CD4-positive, alpha-beta T cell treated with Interleukin-17A for 4 hours (primary cell): ENCODE results near the gene DAZAP2.
A peak's percentile ranks its signal among the peaks of the same experiment; 100 is the strongest.

Source experiments
- DNase-seq: peaks from one replicate; pipeline ENCODE4 v3.0.0-alpha.2; 2020; ENCODE audit warnings: mixed read lengths

The DAZAP2 gene, protein sequence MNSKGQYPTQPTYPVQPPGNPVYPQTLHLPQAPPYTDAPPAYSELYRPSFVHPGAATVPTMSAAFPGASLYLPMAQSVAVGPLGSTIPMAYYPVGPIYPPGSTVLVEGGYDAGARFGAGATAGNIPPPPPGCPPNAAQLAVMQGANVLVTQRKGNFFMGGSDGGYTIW

GRCh38 chr12:51238510-51239334 is at the start of gene DAZAP2:
Gene DAZAP2, plus strand, starts transcription at chr12:51238826. Its CDS starts 82 bp downstream, at chr12:51238908.
- DNase-seq, result peak; percentile 99

GRCh38 chr12:51189790-51190355 is 48.8 kb upstream of the DAZAP2 start:
- no peak for DNase-seq

GRCh38 chr12:51190820-51191219 is 47.8 kb upstream of the DAZAP2 start:
- no peak for DNase-seq

GRCh38 chr12:51191516-51192283 is 46.9 kb upstream of the DAZAP2 start:
- DNase-seq, result no peak

DNA sequence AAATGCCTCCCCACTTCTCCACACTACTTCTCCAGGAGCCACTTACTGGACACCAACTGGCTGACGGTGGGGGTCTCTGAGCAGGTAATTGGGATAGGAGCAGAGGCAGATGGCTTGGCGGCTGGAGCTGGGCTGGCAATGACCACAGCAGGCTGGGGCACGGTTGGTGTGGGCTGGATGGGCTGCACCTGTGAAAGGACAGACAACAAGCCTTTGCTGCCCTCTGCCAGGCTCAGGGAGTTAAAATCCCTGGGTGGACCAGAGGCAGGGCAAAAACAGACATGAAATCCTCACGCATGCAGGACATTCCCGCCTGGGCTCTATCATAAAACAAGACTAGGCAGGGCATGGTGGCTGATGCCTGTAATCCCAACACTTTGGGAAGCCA is 46.3 kb upstream of the DAZAP2 start:
- no peak for DNase-seq

- DNase-seq, result no peak
These were observed 42.8 kb upstream of the DAZAP2 start for GRCh38 chr12:51195841-51196240.

DNA sequence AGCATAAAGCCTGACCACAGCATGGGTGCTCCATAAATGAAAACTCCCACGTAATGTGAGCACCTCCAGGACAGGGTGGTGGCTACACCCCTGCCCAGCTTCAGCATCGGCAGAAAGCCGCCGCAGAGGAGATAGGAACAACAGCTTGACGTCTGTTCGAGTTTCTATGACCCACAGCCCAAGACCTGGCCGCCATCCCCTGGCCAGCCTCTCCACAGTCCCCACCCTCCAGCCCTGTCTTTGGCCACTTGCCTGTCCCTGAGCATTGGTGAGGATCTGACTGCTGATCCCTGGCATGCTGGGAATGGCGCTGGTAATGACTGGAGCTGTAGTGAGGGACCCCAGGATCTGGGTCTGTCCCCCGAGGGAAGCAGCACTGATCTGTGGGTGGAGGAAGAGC is 42.1 kb upstream of the DAZAP2 start:
- no peak for DNase-seq

DNA sequence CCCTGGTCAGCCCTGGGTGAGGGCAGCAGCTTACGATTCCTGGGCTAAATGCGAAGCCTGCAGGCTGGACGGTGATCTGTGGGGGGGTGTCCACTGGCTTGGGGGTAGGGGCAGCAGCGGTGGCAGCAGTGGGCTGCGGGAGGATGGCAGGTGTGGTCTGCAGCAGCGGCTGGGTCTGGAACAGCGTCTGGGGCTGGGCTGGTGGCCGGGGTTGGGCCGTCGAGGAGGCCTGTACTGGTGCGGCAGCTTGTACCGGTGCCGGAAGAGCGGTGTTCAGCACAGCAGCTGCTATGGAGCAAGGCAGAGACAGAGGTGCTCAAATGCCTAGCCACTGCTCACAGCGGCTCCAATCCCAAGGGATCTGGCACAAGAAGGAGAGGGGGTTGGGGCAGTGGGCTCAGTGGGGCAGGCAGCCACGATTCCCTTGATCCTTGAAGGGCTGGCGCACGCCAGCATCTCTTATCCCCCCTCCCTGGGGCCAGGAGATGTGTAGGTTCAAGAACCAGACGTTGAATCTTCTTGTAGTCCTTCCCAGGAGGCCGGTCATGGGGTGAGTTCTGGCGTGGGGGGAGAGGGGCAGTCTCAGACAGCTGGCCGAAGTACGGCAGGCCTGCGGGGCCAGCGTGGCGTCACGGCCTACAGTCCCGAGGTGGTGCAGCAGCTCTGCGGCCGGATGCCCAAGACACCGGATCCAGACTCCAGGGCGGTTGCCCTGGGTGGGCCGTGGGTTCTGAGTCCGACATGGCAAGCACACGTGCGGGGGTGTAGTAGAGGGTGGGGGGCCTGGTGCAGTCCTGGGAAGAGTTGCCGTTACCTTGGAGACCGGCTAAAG is 40.7 kb upstream of the DAZAP2 start:
- no peak for DNase-seq

DNA sequence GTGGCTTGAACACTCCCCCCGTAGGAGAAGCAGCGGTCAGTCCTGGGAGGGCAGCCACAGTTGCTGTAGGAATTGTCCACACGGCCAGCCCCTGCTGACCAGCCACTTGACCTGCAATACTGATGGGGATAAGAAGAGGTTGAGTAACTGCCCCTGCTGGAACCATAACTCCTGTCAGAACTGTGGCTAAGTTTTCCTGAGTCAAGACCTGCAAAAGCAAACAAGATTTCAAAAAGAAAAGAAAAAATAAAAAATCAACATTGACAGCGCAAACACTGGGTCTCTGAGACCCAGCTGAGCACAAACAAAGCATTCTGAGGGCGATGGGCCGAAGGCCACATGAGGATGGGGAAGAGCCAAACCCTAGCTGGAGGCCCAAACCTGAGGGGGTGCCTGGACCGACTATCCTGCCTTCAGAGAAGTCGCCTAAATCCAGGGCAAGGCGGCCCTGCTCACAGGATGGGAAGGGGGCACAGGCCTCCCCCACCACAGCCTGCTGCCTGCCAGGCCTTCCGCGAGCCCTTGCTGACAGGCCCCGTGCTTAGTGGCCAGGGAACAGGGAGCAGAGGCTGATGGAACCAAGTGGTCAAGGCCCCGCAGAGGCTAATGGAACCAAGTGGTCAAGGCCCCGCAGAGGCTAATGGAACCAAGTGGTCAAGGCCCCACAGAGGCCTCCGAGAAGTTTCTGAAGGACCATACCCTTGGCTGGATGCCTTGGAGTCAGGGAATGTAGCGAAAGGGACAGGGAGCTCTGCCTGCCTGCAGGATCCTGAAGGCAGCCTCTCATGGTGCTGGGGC is 39.9 kb upstream of the DAZAP2 start:
- DNase-seq, result no peak

GRCh38 chr12:51199366-51199945 is 39.2 kb upstream of the DAZAP2 start:
- no peak for DNase-seq

DNA sequence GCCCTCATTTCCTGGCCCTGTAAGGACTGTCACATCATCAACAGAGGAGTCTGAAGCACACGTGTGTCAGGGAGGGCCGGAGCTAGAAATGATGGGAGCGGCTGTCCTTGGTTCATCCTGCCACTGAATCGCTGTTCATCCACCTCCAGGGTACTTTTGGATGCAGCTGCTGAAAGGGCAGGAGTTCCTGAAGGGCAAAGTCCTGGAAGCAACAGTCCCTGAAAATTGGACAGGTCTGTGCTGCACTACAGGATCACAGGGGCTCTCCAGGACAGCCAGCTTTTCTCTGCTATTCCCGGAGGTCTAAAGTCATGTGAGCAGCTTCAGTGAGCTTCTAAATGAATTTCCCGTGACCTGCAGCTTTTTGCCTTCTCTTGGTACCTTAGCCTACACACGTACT is 38.5 kb upstream of the DAZAP2 start:
- no peak for DNase-seq

DNA sequence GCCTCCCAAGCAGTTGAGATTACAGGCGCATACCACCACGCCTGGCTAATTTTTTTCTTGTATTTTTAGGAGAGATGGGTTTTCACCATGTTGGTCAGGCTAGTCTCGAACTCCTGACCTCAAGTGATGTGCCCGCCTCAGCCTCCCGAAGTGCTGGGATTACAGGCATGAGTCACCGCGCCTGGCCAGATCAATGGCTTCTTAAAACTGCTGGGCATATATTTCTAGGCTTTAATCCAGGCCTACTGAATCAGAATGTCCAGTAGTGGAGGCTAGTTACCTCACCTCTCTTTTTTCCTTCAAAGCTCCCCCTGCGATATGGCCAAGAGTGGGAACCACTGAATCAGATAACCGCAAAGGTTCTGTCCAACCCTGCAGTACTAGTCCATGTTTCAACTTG is 37.8 kb upstream of the DAZAP2 start:
- no peak for DNase-seq

DNA sequence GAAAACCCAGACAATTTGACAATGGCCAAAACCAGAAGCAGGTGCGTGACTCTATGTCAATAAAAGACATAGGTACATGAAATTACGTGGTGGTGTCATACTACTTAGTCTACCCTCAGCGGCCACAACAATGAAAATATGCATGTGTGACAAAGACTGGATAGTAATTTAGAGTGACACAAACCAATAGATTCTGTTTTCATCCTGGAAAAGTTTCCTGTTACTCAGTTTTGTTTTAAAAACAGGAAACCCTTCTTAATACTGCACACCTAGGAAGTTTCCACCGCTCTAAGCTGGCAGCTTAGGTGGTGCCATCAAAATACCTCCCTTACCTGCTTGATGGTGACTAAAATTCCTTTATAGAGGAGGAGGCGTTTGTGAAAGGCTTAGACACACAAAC is 35.9 kb upstream of the DAZAP2 start:
- peak; percentile 48 for DNase-seq

- no peak for DNase-seq
These were observed 33.3 kb upstream of the DAZAP2 start for GRCh38 chr12:51205350-51205749.

DNA sequence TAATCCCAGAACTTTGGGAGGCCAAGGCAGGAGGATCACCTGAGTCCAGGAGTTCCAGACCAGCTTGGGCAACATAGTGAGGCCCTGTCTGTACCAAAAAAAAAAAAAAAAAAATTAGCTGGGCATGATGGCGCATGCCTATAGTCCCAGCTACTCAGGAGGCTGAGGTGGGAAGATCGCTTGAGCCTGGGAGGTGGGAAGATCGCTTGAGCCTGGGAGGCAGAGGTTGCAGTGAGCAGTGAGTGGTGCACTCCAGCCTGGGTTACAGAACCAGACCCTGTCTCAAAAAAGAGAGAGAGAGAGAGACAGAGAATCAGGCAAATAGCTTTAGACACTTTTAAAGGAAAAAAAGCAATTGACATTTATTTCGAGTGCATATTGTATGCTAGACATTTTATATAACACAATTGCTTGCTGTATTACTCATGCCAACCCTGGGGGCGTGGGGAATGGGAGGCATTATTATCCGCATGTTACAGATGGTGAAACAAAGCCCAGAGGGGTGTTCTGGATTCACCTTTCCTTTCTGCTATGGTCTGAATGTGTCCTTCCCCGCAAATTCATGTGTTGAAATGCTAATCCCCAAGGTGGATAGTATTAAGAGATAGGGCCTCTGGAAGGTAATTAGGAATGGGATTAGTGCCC is 30.5 kb upstream of the DAZAP2 start:
- no peak for DNase-seq

DNA sequence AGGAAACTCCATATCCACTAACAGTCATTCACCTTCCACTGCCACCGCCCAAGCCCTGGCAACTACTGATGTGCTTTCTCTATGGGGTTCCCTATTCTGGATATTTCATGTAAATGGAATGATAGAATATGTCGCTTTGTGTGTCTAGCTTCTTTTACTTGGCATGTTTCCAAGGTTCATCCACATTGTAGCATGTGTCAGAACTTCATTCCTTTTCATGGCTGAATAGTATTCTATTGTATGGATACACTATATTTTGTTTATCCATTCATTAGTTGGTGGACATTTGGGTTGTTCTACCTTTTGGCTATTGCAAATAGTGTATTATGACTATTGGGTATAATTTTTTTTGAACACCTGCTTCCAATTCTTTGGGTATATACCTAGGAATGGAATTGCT is 29.4 kb upstream of the DAZAP2 start:
- DNase-seq, result no peak

DNA sequence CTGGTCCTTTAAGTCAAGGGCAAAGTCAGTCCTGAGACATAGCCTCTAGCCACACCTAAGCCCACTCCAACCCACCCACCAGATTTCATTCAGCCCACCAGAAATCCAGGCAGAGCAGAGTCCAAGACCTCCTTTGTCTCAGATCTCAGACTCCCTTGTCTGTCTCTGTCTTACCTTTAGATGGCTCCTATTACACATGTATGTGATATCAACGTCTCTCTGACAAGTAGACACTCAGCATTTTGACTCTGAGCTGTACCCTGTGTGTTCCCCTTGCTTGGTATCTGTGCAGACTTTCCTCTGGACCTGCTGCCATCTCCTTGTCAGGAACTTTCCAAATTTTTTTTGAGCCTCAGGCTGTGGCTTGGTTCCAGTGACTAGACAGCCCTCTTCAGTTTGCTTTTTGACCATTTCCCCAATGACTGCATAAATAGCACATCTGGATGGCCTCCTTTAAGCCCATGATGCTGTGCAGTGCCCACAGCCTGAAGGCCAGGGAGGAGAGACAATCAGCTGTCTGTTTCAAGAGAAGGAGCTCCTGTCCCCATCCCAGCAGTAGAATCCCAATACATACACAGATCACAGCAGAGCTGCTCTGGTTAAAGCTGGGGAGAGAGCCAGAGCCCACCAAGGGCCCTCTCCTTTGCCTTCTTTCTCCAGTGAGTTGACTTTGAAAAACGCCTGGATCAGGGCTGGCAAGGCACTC is 27.8 kb upstream of the DAZAP2 start:
- DNase-seq, result no peak

GRCh38 chr12:51214895-51215294 is 23.7 kb upstream of the DAZAP2 start:
- no peak for DNase-seq

DNA sequence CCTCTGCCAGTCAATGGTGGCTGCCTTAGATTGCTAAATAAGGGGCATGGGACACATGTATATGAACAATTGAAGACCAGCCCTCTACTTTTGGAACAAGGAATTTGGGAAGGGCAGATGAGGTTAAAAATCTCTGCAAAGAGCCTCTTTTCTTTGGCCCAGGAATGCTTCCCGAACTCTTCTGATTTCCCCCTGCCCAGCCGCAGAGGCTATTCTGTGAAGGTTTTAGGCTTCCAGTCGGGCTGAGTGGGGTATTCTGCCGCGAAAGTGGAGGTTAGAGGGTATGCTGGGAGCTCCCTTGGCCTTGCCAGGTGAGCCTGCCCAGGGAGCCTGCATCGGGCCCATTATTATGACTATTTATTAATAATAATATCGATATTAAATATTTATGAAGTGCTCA is 22.0 kb upstream of the DAZAP2 start:
- DNase-seq, result peak; percentile 21
